GM19372 (cell line): ENCODE results near the gene CEP97.
A peak's percentile ranks its signal among the peaks of the same experiment; 100 is the strongest.
"Not testable (repeated sequence)": the region's sequence is repeated elsewhere in the genome, so short reads cannot be mapped to it uniquely, and the experiment has no call there.

Experiments
- ATAC-seq: cut with Tn5 transposase; IDR thresholded peaks from one replicate; pipeline ENCODE4 v1.9.1; 2021; ENCODE audit warnings: mild to moderate bottlenecking, low read depth, moderate library complexity; ENCODE audit not compliant: unreplicated experiment

The CEP97 gene

DNA sequence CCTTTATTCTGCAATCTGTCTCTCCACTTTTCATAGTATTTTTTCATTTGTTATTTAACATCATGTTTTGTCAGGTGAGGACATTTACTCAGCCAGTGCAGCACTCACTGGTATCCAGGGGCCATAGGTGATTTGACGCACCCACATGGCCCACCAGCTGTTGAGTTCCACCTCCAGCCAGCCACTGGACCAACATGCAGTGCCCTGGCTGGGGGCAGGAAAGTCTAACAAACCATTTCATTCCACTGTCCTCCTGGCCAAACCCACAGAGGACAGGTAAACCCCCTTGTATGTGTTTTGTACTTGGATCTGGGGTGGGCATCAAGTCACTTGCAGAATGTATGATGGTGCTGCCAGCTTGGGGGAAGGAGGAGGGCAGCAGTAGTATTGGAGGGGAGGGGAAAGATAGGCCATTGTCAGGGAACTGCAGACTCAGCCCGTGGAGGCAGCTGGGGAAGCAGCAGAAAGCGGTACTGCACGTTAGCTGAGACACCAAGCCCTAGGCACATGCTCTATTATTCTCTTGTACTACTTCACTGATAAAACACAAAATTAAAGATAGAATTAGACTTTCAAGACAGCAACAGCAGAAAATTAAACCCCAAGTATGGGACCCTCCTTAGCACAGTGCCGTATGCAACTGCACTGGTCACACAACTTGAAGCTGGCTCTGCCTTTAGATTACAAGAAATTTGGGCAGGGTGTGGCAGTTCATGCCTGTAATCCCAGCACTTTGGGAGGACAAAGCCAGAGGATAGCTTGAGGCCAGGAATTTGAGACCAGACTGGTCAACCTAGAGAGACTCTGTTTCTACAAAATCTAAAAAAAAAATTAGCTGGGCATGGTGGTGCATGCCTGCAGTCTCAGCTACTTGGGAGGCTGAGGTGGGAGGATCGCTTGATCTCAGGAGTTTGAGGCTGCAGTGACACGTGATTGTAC is 22.4 kb upstream of the CEP97 start:
- no peak for ATAC-seq

DNA sequence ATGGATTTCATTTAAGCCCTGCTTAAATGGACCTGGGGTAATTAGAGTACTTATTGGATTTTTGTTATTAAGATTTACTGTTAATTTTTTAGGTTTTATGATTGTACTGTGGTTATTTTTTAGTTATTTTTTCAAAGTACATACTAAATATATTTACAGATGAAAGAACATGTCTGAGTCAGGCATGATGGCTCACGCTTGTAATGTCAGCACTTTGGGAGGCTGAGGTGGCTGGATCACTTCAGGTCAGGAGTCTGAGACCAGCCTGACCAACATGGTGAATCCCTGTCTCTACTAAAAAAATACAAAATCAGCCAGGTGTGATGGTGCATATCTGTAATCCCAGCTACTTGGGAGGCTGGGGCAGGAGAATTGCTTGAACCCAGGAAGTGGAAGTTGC is 21.7 kb upstream of the CEP97 start:
- no peak for ATAC-seq

DNA sequence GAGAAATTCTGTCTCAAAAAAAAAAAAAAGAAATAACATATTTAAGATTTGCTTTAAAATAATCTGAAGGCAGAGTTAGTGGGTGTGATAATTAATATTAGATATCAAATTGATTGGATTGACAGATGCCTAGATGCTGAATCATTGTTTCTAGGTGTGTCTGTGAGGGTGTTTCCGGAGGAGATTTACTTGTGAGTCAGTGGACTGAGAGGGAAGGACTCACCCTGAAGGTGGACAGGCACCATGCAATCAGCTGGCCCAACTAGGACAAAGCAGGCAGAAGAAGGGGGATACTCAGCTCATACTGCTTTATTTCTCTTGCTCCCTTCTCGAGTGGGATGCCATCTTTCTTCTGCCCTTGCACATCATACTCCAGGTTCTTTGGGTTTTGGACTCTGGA is 21.2 kb upstream of the CEP97 start:
- ATAC-seq: no peak

DNA sequence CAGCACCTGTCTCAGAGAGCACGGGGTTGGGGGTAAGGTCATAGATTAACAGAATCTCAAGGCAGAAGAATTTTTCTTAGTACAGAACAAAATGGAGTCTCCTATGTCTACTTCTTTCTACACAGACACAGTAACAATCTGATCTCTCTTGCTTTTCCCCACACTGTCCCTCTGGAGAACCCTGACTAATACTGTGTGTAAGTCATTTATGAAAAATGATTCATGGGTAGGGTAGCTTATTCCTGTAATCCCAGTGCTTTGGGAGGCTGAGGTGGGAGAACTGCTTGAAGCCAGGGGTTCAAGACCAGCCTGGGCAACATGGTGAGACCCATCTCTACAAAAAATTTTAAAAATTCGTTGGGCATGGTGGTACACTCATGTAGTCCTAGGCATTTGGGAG is 19.8 kb upstream of the CEP97 start:
- ATAC-seq: not testable (repeated sequence)

DNA sequence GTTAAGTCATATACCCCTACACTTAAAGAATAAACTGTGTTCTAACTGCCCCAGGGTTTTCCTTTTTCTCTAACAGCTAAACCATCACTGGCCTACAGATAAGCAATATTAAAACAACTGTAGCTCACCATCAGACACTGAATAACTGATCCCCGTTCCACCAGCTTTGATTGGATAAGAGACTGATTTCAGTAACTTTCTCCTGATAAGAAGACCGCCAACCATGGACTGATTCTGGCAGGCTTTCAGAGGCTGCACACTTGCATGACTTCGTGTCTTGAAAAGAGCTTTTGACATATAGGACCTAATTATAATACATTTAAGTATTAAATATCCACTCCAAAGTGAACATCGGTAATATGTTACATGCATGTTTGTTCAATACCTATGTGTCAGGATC is 15.3 kb upstream of the CEP97 start:
- ATAC-seq: no peak

DNA sequence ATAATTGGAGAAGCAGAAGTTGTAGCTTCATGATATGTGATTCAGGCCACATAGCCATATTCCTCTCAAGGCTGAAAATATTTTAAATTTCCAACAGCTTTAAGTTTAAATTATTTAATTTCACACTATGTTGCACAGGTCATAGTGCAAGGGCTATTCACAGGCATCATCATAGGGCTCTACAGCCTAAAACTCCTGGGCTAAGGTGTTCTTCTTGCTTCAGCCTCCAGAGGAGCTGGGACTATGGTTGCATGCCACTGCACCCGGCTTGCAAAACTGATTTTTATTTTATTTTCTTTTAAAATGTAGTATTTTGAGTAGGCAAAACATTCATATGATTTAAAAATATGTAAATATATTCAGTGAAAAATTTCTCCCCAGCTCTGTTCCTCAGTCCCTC is 6.0 kb upstream of the CEP97 start:
- ATAC-seq: no peak

DNA sequence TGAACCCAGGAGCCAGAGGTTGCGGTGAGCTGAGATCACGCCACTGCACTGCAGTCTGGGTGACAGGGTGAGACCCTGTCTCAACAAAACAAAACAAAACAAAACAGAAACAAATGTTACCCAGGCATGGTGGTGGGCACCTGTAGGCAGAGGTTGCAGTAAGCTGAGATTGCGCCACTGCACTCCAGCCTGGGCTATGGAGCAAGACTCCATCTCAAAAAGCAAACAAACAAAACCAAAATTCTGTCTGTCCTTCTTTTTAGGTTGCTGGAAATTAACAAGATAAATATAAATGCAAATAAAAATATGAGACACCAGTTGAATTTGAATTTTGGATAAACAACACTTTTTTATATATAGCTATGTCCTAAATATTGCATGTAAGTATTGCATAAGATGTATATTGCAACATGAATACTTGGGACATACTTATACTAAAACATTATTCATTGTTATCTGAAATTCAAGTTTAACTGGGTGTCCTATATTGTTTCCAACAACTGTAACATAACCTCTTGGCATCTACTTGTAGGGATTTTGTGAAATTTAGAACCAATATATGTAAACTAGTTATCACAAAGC is 4.7 kb upstream of the CEP97 start:
- ATAC-seq: no peak

DNA sequence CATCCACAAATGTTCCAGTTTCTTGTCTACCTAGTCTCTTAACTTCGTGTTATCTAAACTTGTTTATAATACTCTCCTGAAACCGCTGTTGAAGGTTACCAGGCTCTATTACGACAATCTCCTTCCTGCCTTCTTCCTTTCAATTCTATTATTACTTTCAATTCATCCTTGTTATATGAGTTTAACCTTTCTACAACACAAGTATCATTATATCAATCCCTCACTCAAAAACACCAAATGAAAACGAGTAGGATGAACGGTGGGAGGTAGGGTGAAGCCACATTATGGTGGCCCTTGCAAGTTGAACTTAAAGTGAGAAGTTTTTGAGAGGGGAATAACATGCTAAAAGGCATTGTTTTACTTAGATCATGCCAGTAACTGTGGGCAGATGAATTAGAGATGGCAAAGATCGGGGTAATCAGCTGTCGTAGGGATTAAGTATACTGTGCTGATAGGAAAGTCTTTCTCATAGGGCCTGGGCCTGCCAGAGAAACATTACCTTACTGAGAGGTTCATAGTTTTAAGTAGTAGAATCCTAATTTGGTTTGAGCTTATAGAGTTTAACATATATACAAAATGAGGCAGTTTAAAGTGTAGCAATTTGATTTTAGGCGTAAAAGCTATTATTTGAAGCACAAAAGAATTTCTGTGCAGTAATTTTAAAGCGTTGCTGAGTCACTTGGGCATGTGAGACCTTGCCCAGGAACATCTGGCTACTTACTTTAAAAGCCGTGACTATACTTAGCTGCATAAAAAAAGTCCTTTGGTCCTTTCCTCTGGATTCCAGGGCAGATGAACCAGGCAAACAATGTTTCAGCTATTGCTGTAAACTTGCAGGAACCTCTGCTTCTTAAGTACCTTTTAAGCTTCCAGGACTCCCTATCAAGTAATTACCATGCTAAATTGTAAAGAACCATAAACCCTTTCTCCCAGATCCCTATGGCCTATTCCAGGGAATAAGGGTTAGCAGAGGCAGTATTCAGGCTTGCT is 3.3 kb upstream of the CEP97 start:
- no peak for ATAC-seq

DNA sequence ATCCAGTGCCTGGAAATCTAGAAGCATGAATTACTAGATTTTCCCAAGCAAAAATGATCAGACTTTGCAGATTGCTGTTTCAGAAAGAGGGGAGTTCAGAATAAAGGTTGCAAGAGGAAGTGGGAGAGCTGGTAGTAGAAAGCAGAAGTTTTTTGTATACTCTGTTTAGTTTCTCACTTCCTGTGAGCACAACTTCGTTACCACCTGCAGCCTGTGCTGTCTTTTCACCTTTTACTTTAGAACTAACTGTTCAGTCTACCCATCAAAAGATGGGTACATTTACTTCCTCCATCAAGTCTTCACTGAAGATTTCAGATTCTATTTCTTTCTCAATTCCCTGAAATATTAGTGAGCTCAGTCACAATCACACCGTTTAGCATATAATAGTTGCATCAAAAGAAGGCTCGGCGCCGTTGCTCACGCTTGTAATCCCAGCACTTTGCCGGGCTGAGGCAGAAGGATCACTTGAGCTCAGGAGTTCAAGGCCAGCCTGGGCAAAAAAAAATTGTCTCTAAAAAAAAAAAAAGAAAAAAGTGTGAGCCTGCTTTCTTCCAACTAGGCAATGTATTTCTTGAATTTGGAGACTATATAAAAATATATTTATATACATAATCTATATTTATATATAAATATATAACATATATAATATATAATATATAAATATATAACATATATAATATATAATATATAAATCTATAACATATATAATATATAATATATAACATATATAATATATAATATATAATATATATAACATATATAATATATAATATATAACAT is 1.8 kb upstream of the CEP97 start:
- ATAC-seq: peak; percentile 51

DNA sequence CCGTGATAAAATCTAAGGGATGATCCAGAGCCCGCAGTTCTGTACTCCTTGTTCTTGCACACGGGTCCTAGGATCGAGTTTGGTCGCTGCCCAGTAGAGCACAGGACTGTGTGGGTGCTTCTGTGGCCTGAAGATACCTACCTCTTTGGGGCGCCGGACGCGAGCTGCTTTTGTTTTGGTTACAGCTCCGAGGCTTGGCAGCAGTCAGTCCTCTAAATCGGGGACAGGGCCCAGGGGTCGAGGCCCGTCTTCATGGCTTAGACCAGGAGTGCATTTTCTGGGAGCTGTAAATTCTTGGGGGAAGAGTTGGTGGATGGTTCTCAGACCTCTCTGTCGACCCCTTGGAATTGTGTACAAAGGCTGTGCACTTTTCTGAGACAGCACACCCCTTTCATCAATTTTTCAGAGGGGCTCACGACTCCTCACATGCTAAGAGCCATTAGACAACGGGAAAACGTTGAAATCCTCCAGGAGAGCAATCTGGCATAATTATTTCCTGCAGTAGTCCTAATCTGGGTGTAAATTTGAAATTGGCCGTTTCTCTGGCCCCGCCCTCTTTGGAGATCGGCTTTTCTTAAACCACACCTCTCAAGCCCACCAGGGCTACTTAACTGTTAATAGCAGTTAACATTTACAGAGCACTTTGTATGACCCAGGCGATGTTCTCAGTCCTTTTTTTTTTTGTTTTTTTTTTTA is 928 bp downstream of the CEP97 start:
- ATAC-seq: peak; percentile 16

DNA sequence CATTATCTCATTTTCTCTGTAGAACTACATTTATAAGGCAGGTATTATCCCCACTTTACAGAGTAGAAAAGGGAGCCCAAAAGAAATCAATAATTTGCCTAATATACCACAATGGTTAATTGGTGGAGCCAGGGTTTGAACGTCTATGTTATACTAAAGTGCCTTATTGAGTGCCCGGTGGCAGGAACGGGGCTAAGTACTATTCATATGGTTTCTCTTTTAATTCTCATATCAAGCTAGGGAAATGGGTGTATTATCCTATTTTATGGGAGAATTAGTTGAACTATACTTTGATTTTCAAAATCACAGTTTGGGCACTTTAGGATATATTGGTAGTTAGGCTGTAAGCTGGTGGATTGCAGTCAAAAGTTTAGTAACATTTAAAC is 1.5 kb downstream of the CEP97 start:
- ATAC-seq: no peak

DNA sequence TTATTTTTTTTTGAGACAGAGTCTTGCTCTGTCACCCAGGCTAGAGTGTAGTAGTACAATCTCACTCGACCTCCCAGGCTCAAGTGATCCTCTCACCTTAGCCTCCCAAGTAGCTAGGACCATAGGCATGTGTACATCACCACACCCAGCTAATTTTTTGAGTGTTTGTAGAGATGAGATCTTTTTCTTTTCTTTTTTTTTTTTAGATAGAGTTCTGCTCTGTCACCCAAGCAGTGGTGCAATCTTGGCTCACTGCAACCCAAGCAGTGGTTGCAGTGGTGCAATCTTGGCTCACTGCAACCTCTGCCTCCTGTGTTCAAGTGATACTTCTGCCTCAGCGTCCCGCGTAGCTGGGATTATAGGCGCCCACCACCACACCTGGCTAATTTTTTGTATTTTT is 5.2 kb downstream of the CEP97 start:
- no peak for ATAC-seq

DNA sequence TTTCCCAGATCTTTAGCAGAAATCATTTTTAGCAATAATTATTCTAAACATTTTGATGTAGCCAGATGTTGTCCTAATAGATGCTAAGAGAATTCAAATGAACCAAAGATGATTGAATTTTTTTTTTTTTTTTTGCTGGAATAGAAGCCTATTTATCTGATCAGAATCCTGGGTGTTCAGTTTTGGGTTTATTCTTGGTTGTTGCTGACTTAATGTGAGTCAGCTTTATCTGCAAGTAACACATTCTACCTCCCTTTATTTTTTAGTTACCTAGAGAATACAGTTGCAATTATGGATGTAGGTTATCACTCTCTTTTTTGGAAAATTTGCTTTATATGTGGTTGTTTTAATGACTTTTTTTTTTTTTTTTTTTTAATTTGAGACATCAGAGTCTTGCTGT is 6.4 kb downstream of the CEP97 start:
- ATAC-seq: no peak

DNA sequence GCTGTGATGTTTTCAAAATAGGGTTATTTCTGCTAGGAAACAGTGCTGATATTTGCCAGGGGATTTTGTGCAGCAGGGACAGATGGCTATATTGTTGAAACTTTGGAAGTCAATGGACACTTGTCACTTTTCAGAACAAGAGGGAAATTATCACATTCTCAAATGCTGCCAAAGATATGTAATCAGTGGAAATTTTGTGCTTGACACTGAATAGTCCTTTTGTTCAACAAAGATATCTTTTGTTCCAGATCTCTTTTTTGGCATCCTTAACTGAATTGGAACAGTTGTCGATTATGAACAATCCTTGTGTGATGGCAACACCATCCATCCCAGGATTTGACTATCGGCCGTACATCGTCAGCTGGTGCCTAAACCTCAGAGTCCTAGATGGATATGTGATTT is 7.8 kb downstream of the CEP97 start:
- ATAC-seq: no peak

DNA sequence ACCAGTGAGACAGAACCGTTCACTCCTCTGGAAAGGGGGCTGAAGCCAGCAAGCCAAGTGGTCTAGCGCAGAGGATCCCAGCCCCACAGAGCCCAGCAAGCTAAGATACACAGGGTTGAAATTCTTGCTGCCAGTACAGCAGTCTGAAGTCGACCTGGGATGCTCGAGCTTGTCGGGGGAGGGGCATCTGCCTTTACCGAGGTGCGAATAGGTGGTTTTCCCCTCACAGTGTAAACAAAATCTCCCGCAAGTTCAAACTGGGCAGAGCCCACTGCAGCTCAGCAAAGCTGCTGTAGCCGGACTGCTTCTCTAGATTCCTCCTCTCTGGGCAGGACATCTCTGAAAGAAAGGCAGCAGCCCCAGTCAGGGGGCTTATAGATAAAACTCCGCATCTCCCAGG is 11.4 kb downstream of the CEP97 start:
- ATAC-seq: no peak

DNA sequence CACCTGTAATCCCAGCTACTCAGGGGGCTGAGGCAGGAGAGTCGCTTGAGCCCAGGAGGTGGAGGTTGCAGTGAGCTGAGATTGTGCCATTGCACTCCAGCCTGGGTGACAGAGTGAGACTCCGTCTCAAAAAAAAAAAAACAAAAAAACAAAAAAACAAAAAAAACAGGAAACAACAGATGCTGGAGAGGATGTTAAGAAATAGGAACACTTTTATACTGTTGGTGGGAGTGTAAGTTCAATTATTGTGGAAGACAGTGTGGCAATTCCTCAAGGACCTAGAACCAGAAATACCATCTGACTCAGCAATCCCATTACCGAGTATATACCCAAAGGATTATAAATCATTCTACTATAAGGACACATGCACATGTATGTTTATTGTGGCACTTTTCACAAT is 17.5 kb downstream of the CEP97 start:
- not testable (repeated sequence) for ATAC-seq

DNA sequence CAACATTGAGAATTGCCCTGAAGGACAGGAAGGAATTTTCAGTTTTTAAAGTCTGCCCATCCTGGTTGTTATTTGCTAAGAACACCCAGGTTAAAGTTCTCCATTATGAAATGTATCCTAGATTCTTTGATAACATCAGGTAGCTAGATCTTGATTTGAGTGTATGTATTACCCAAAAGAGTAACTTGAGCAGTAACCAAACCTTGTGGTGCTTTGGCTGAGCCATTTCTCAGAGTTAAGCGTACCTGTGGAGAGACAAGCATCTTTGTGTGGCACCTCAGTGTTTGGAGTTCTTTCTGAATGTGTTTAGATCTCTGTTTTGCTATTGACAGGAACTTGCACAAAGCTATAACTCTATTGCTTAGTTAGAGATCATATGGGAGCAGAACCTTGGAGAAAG is 20.4 kb downstream of the CEP97 start:
- no peak for ATAC-seq

DNA sequence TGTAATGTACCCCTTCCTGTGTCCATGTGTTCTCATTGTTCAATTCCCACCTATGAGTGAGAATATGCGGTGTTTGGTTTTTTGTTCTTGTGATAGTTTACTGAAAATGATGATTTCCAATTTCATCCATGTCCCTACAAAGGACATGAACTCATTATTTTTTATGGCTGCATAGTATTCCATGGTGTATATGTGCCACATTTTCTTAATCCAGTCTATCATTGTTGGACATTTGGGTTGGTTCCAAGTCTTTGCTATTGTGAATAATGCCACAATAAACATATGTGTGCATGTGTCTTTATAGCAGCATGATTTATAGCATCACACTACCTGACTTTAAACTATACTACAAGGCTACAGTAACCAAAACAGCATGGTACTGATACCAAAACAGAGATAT is 21.5 kb downstream of the CEP97 start:
- ATAC-seq: not testable (repeated sequence)

DNA sequence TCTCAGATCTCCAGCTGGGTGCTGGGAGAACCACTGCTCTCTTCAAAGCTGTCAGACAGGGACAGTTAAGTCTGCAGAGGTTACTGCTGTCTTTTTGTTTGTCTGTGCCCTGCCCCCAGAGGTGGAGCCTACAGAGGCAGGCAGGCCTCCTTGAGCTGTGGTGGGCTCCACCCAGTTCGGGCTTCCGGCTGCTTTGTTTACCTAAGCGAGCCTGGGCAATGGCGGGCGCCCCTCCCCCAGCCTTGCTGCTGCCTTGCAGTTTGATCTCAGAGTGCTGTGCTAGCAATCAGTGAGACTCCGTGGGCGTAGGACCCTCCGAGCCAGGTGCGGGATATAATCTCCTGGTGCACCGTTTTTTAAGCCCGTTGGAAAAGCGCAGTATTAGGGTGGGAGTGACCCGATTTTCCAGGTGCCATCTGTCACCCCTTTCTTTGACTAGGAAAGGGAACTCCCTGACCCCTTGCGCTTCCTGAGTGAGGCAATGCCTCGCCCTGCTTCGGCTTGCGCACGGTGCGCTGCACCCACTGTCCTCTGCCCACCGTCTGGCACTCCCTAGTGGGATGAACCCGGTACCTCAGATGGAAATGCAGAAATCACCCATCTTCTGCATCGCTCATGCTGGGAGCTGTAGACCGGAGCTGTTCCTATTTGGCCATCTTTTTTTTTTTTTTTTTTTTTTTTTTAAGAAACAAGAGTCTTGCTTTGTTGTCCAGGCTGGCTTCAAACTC is 29.1 kb downstream of the CEP97 start:
- ATAC-seq: not testable (repeated sequence)
